ENCODE data around the gene NETO2.

GRCh38 chr16:47034455-47034854 lies 109.3 kb downstream of the NETO2 start:
- TF ChIP-seq CTCF (IDR thresholded peaks at IDR 0.05) (no peak), POLR2A (IDR thresholded peaks at IDR 0.05) (no peak), EP300 (IDR thresholded peaks at IDR 0.05) (no peak)

Data from upper lobe of left lung (tissue), 4 donors.